Brain pericyte (primary cell): Measurements from ENCODE around the gene FAU.
"Not testable (repeated sequence)": the region's sequence is repeated elsewhere in the genome, so short reads cannot be mapped to it uniquely, and the experiment has no call there.

ENCODE experiments used
- DNase-seq: peaks from one replicate; pipeline ENCODE4 v3.0.0-alpha.2; 2012; ENCODE audit warnings: low read depth, low spot score

Gene FAU

GRCh38 chr11:65121865-65122696 is at the start of gene FAU, which contains the start of gene MRPL49:
Gene FAU (minus strand): TSS chr11:65122134. CDS start chr11:65121813, 321 bp downstream.
Gene MRPL49 (plus strand): TSS chr11:65122321. CDS start chr11:65122347, 26 bp downstream.
- peak; percentile 90 for DNase-seq

GRCh38 chr11:65170058-65170534 is 48.2 kb upstream of the FAU start, which contains the start of gene SPDYC:
Gene SPDYC (plus strand): TSS chr11:65170233. CDS start chr11:65171358, 1,125 bp downstream.
- DNase-seq = no peak

GRCh38 chr11:65169164-65169641 is 47.3 kb upstream of the FAU start:
- peak; percentile 39 for DNase-seq

- DNase-seq = no peak
Measured at GRCh38 chr11:65167656-65168055, 45.7 kb upstream of the FAU start.

DNA sequence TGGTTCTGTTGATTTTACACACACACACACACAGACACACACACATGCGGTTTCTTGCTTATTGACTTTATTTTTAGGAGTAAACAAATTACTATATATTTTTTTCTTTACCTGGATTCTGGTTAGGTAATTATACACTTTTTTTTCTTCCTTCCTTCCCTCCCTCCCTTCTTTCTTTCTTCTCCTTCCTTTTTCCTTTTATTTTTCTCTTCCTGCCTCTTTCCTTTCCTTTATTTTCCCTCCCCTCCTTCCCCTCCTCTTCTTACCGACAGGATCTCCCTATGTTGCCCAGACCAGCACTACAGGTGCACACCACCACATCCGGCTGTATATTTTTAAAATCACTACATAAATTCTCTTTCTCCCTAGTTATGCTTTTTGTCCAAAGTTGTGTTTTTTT is 45.0 kb upstream of the FAU start:
- DNase-seq = no peak

DNA sequence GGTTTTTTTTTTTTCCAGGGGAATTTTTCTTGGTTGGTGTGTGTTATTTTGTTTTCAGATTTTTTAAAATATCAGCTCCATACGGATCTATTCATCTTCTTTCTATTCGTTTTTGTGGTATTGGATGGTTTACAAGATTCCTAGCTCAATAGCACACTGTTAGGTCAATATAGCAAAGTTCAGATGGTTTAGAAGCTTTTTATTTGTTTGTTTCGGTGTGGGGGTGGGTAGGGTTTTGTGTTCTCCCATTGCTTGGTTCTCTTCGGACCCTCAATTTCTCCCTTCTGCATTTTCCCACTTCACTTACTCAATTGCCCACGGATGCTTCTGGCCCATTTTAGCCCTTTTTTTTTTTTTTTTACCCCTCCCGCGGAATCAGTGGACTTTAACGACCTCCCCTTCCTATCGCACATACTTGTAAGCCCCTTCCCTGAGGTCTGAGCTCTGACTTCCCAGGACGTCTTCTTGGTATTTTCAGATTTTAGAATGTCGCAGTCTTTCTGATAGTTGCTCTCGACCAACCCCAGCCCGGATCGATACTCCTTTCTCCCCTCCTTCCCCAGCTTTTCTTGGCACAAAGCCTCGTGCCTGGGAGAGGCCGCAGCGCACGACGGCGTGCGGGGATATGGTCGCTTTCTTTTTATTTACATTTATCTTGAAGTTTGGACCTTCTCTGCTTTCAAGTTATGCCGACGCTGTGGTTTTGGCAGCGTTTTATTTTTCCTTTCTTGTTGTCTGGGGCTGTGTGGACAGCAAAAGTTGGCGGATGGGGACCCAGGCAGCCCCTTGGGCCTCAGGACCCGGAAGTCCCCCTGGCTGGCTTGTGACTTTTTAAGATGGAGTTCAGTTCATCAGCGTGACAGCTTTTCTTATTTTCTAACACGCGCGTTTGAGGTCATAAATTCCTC is 43.7 kb upstream of the FAU start:
- DNase-seq = no peak

- DNase-seq = no peak
Measured at GRCh38 chr11:65163684-65164083, 41.8 kb upstream of the FAU start.

DNA sequence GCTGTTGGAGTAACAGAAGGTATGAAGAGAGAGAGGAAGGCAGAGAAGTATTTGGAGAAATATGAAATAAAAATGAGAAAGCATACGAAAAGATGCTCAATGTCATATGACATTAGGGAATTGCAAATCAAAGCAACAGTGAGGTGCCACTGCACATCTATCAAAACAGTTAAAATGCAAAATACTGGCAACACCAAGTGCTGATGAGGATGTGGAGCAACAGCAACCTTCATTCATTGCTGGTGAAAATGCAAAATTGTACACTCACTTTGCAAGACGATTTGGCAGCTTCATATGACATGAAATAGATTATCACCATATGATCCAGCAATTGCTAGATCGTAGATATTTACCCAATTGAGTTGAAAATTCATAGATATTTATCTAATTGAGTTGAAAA is 38.7 kb upstream of the FAU start:
- DNase-seq = no peak

- no peak for DNase-seq
Measured at GRCh38 chr11:65159012-65159411, 37.1 kb upstream of the FAU start.

- DNase-seq = no peak
Measured at GRCh38 chr11:65157336-65157735, 35.4 kb upstream of the FAU start.

GRCh38 chr11:65156926-65157325 is 35.0 kb upstream of the FAU start:
- no peak for DNase-seq

GRCh38 chr11:65156256-65156655 is 34.3 kb upstream of the FAU start:
- DNase-seq = no peak

DNA sequence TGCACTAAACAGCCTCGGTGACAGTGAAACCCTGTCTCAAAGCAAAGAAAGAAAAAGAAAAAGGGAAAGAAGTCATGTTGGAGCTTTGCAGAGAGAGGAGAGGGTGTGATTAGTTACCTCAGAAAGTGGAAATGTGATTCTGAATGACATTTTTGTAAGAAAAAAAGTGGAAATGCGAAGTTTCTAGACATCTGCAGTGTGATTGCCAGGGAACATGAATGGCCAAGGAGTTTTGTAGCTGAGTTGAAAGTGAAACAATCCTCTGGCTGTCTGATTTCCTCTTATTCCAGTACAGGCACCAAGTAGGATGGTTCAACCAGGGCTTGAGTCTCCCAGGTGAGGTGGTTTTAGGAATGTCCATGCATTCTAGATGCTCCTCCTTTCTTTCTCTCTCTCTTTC is 30.2 kb upstream of the FAU start:
- no peak for DNase-seq

DNA sequence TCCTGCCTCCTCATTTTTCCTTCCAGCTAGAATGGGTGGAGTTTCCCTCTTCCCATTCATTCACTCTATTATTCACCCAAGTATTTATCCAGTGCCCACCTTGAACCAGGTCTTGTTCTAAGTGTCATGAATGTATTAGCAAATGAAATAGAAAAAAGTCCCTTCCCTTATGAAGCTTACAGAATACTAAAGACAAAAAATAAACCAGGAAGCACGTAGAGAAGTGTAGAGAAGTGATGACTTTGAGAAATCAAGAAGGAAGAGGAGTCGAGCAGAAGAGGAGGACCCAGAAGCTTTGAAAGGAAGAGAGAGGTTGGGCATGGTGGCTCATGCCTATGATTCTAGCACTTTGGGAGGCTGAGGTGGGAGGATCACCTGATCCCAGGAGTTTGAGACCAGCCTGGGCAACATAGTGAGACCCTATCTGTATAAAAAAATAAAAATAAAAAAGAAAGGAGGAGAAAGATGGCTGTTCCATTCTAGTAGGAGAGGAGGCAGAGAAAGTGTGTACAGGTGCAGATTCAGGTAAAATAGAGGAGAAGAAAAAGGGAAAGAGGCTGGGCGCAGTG is 29.5 kb upstream of the FAU start:
- no peak for DNase-seq

DNA sequence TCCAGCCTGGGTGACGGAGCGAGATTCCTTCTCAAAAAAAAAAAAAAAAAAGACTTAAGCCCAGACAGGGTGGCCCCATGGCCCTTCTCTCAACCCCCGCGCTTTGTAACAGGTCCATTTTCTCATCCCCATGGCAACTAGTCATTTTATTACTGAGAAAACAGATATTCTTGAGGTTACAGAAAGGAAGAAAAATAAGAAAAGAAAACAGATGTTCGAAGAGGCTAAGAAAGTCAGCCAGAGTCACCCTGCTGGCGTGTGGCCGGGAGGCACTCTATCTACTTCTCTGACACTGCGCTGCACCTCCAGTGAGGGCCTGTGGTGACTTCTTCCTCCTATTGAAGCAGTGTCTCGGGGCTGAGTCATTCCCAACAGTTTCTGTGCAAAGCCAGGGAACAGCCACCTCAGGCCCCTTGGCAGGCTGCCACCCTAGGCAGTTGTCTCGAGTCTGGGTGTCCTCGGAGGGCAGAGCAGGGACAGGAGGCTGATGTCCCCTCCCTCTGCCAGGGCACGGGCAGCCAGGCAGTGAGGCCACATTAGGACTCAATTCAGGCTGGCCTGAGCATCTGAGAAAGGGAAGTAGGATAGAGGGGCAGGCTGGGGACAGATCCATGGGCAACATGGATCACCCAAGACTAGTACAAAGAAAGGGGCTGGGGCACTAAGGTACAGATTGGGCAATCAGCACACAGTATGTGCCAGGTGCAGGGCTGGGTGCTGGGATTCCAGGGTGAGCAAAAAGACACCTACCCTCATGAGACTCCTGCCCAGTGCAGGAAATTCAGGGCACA is 28.8 kb upstream of the FAU start:
- DNase-seq = peak; percentile 48

DNA sequence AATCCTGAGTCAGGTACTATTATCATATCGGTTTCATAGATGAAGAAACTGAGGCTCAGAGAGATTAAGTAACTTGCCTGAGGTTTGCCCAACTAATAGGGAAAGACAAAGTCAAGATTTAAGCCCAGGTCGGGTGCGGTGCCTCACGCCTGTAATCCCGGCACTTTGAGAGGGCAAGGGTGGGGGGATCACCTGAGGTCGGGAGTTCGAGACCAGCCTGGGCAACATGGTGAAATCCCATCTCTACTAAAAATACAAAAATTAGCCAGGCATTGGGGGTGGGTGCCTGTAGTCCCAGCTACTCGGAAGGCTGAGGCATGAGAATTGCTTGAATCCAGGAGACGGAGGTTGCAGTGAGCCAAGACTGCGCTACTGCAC is 28.2 kb upstream of the FAU start:
- DNase-seq = not testable (repeated sequence)

DNA sequence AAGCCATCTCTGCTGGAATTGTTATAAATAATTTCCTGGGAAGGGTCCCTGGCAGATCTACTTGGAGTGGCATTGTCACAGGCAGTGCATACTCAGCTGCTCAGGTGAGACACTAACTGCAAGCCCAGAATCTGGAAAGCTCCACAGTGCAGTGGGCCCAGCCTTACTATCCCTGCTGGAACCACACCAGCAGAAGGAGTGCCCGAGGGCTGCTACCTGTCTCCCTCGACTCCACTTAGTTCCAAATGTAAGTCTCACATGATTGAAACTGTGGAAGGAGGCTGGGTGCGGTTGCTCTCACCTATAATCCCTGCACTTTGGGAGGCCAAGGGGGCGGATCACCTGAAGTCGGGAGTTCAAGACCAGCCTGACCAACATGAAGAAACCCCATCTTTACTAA is 26.7 kb upstream of the FAU start:
- no peak for DNase-seq

GRCh38 chr11:65147352-65148075 is 25.6 kb upstream of the FAU start:
- DNase-seq = no peak

- no peak for DNase-seq
Measured at GRCh38 chr11:65141896-65142494, 20.1 kb upstream of the FAU start.
